GM15510 (cell line): Measurements from ENCODE around the gene UCKL1.
A peak's percentile ranks its signal among the peaks of the same experiment; 100 is the strongest.

Source experiments
- POLR2A ChIP-seq: IDR thresholded peaks from 3 replicates; pipeline ENCODE4 v1.6.1; 2011; ENCODE audit warnings: borderline replicate concordance; ENCODE audit not compliant: insufficient read length; ENCODE audit errors: extremely low read depth

The UCKL1 gene

DNA sequence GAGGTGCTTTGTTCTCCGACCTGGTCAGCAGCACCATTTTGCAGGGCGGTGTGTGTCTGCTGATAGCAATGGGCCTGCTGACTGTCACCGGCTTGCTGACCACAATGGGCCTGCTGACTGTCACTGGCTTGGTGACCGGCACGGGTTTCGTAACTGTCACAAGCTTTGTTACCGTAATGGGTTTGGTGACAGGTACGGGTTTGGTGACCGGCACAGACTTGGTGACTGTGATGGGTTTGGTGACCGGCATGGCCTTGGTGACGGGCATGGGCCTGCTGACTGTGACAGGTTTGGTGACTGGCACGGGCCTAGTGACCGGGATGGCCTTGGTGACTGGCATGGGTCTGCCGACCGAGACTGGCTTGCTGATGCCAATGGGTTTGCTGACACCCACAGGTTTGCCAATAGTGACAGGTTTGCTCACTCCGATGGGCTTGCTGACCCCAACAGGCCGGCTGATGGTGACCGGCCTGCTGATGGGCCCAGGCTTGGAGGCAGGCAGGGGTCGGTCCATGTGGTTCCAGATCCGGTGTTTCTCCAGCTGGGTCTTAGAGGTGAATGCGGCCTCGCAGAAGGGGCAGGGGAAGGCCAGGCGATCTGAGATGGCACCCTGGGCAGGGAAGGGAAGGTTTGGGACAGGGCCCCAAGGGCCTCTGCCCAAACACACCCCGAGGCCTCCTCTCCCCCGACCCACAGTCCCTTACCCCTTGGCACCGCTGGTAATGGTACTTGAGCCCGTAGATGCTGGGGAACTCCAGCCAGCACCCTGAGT is 10.1 kb upstream of the UCKL1 start:
- TF ChIP-seq POLR2A, result no peak

DNA sequence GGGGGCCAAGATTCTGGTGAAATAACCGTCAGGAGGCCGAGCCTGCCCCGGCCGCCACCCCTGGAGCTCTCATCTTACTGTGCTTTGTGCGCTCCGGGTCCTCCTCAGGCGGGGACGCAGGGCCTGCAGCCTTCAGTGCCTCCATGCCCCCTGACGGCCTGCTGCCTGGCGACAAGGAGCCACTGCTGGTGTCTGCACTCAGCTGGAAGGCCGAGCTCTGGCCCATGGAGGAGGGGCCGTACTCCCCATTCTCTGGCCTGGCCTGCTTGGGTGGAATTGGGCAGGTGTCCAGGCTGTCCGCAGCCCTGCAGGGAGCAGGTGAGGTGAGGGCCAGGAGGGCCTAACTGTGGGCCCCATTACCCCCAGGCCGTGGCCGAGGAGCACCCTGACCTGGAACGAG is 8.2 kb upstream of the UCKL1 start:
- no peak for TF ChIP-seq POLR2A

GRCh38 chr20:63963784-63964301 is 7.6 kb upstream of the UCKL1 start:
- no peak for TF ChIP-seq POLR2A

DNA sequence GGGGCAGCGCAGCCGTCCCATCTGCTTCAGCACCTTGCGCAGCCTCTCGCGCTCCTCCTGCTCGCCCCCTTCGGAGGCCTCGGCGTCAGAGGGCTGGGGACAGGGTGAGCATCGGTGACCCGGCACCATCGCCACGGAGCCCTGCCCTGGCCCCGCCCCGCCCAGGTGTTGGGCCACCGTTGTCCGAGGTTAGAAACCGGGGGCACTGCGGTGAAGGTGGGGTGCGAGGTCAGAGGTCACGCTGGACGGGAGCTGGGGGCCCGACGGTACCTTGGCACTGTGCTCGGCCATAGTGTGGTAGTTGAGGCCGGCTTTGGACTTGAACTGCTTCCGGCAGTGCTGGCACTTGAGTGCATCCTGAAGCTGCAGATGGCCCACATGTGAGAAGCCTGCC is 7.1 kb upstream of the UCKL1 start:
- TF ChIP-seq POLR2A, result no peak

DNA sequence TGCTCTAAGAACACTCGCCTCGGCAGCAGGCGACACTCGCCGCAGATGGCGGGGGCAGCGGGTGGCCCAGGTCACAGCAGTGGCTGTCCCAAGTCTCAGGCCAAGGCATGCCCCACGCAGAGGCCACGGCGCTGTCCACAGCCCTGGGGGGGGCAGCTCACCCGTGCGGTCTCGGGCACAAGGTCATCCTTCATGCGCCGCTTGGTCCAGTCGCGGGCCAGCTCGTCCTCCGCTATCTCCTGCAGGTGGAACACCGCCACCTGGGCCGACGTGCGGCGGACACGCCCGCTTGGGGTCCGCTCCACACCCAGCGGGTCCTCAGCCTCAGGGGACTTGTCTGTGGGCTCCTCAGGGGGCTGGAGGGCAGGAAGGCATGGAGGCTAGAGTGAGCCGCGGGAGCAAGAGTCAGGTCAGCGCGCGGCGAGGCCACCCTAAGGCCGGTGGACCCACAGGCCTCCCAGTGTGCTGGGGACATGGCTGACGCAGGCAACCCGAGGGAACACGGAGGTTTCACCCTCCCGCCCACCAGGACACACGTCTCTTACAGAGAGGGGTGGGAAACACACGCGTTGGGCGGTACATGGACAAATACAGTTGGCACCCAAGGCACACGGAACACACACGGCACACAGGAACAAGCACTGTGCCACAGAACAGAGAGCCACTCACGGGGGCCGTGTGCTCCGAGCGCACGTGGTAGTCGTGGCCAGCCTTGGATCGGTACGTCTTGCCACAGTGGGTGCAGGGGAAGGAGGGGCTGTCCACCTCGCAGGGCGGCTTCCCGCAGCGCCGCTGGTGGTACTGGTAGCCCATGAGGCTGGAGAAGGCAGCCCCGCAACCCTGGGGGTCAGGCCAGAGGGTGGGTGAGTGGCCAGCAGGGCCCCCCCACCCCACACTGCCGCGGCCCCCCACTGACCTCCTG is 6.5 kb upstream of the UCKL1 start:
- no peak for TF ChIP-seq POLR2A

GRCh38 chr20:63961664-63962425 is 5.6 kb upstream of the UCKL1 start:
- TF ChIP-seq POLR2A, result no peak

DNA sequence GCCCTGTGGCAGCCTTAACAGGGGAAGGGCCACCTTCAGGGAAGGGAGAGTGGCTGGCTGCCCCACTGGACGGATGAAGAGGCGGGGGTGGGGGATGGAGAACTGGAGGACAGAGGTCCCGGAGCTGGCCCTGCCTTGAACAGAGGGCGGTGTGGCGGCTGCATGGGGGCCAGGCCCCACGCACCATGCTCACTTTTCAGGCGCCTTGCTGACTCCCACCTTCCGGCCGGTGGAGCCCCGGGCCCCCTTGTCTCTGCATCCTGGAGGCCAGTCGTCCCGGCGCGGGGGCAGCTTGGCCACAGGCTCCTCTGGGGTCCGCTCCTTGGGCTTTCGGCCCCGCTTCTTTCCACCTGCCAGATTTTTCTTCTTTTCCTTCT is 3.5 kb upstream of the UCKL1 start:
- no peak for TF ChIP-seq POLR2A

GRCh38 chr20:63958964-63959698 is 2.9 kb upstream of the UCKL1 start:
- no peak for TF ChIP-seq POLR2A

GRCh38 chr20:63958471-63958870 is 2.3 kb upstream of the UCKL1 start:
- no peak for TF ChIP-seq POLR2A

DNA sequence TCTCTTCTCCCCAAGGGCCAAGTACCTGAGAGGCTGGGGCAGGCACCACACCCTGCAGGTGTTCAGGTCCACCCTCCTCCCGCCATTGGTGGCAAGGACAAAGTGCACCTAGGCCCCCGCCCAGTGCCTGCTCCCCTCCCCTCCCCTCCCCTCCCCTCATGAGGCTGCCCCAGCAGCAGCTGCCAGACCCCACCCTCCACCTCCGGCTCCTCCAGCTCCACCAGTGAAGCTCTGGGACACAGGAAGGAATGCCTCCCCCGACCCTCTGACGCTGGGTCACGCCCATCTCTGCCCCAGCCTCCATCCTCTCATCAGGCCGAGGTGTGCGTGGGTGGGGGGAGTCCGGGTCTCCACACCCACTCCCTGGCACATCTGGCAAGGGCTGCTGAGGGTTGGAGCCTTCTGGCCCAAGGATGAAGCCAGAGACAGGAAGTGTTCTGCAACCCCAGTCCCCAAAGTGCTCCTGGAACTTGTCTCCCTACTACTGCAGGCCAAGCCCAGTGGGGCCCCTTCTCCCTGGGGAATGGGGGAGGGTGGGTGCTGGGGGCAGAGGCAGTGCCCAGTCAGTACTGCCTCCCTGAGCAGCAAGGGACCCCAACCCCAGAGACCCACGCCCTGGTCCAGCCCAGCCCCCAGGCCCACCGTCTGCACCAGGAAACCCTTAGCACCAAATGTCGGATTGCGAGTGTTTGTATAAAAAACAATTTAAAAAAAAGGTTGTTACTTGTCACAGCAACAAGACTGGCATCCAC is 1.6 kb upstream of the UCKL1 start:
- TF ChIP-seq POLR2A, result no peak

DNA sequence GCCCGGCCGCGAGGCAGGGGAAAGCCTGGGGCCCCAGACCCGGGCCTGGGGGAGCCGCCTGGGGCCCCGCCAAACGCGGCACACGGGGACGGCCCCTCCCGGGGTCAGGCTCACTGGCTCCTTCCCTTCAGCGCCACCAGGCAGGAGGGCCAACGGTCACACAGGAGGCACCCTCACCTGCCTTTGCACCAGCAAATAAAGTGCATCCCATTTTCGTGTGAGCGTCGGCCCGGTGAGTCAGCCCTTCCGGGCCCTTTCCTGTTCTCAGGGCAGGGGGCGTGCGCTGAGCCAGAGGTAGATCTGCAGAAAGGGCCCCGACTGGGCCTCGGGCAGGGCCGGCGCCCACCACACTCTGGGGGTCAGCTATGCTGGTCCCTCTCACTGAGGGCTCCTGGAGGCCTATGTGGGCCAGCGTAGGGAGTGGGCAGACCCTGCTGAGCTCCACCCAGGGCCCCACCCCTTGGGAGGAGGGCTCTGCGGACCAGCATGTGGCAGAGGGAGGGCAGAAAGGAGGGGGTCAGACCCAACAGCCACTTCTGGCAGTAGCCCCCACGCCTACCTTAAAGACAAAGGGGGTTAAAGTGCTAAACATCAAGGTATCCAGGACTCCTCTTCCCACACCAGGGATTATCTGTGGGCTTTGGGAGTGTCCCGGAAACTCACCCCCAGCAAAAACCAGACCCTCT is 931 bp upstream of the UCKL1 start:
- TF ChIP-seq POLR2A, result peak; percentile 43

DNA sequence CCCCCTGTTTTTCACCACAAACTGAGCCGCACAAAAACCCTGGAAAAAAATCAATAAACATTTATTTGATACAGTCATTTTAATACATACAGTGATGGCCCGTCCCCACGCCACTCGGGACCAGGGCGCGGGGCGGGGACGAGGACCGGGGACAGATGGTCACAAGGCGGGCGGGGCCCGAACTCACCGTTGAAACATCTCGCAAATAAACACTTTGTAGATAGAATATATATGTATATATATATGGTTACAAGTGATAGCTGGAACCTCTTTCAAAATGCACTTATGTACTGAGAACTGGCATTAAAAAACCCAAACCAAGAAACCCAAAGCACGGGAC is 418 bp upstream of the UCKL1 start:
- TF ChIP-seq POLR2A, result no peak

GRCh38 chr20:63955281-63955826 is 862 bp downstream of the UCKL1 start:
- no peak for TF ChIP-seq POLR2A
